ENCODE results near the gene RAB30. TPM values are rescaled to one million over a fixed set of nuclear protein-coding genes. Genes with fewer than 3 reads are reported as not detected.

Gene RAB30
- total and polyA plus RNA-seq, 3 donors from 2014 or later, result 11.4 to 13.1 (median 12.3) TPM

- Histone ChIP-seq H3K4me3 (no peak overlapping the region), H3K4me1 (no peaks in the 10 kb centered on the region), H3K36me3 (ENCODE audit: low read depth, missing control alignments) (no peaks in the 10 kb centered on the region), H3K27ac (no peak overlapping the region), H3K27me3 (no peaks in the 10 kb centered on the region), H3K9me3 (no peaks in the 10 kb centered on the region)
- TF ChIP-seq POLR2A (IDR thresholded peaks at IDR 0.05) (no peak), CTCF (IDR thresholded peaks at IDR 0.05) (no peak)
- intact Hi-C loops (cut with DNase I; ENCODE audit: low total_unique reads), result no loop called here
- 78 to 82% methylated on average over 2 of the region's 2 CpGs for WGBS, 2 donors
- no peak for DNase-seq
Observed at GRCh38 chr11:82930734-82931133, 141.0 kb downstream of the RAB30 start.

GRCh38 chr11:82930229-82930628 lies 141.5 kb downstream of the RAB30 start:
- no peak for TF ChIP-seq CTCF (IDR thresholded peaks at IDR 0.05)
- TF ChIP-seq POLR2A (IDR thresholded peaks at IDR 0.05), result no peak
- Histone ChIP-seq H3K27ac (no peak overlapping the region), H3K4me3 (no peak overlapping the region), H3K9me3 (no peaks in the 10 kb centered on the region), H3K27me3 (no peaks in the 10 kb centered on the region), H3K36me3 (ENCODE audit: low read depth, missing control alignments) (no peaks in the 10 kb centered on the region), H3K4me1 (no peaks in the 10 kb centered on the region)
- 81 to 90% methylated on average over 3 of the region's 3 CpGs for WGBS, 2 donors
- no peak for DNase-seq
- intact Hi-C loops (cut with DNase I; ENCODE audit: low total_unique reads), result no loop called here

GRCh38 chr11:82929121-82929520 lies 142.6 kb downstream of the RAB30 start:
- Histone ChIP-seq H3K27ac (no peak overlapping the region), H3K4me1 (no peaks in the 10 kb centered on the region), H3K27me3 (no peaks in the 10 kb centered on the region), H3K4me3 (no peak overlapping the region), H3K9me3 (no peaks in the 10 kb centered on the region), H3K36me3 (ENCODE audit: low read depth, missing control alignments) (no peaks in the 10 kb centered on the region)
- intact Hi-C loops (cut with DNase I; ENCODE audit: low total_unique reads), result no loop called here
- TF ChIP-seq POLR2A (IDR thresholded peaks at IDR 0.05) (no peak), CTCF (IDR thresholded peaks at IDR 0.05) (no peak)
- WGBS, 2 donors, result 94 to 96% methylated on average over 10 of the region's 10 CpGs
- no peak for DNase-seq

GRCh38 chr11:82927264-82927880 lies 144.3 kb downstream of the RAB30 start:
- H3K4me3 ChIP-seq, result no peak overlapping the region
- no peak overlapping the region for H3K27ac ChIP-seq
- no peaks in the 10 kb centered on the region for H3K36me3 ChIP-seq (ENCODE audit: low read depth, missing control alignments)
- H3K9me3 ChIP-seq, result no peaks in the 10 kb centered on the region
- DNase-seq, result no peak
- TF ChIP-seq CTCF (IDR thresholded peaks at IDR 0.05) (peak; percentile 56 to 92 (median 68)), POLR2A (IDR thresholded peaks at IDR 0.05) (no peak)
- no peaks in the 10 kb centered on the region for H3K4me1 ChIP-seq
- intact Hi-C loops (cut with DNase I; ENCODE audit: low total_unique reads), result no loop called here
- H3K27me3 ChIP-seq, result no peaks in the 10 kb centered on the region

- 72 to 88% methylated on average over 5 of the region's 5 CpGs for WGBS, 2 donors
- TF ChIP-seq POLR2A (IDR thresholded peaks at IDR 0.05) (no peak), CTCF (IDR thresholded peaks at IDR 0.05) (no peak)
- no peak overlapping the region for H3K4me3 ChIP-seq
- H3K27ac ChIP-seq, result no peak overlapping the region
- DNase-seq, result no peak
- H3K9me3 ChIP-seq, result no peaks in the 10 kb centered on the region
- no peaks in the 10 kb centered on the region for H3K4me1 ChIP-seq
- no peaks in the 10 kb centered on the region for H3K27me3 ChIP-seq
- intact Hi-C loops (cut with DNase I; ENCODE audit: low total_unique reads), result no loop called here
- no peaks in the 10 kb centered on the region for H3K36me3 ChIP-seq (ENCODE audit: low read depth, missing control alignments)
Observed at GRCh38 chr11:82924522-82925224, 147.0 kb downstream of the RAB30 start.
